Measurements from ENCODE around the gene CNTN5.

Gene CNTN5

GRCh38 chr11:100367892-100368291 is 1347.1 kb downstream of the CNTN5 start:
- no peak for DNase-seq

GRCh38 chr11:100383357-100383865 is 1362.7 kb downstream of the CNTN5 start:
- DNase-seq, result no peak

- no peak for DNase-seq
Measured at GRCh38 chr11:100396266-100396665, 1375.5 kb downstream of the CNTN5 start.

GRCh38 chr11:100397401-100397800 is 1376.7 kb downstream of the CNTN5 start:
- no peak for DNase-seq

GRCh38 chr11:100403816-100404215 is 1383.1 kb downstream of the CNTN5 start:
- DNase-seq, result no peak

GRCh38 chr11:100404907-100405306 is 1384.2 kb downstream of the CNTN5 start:
- DNase-seq, result no peak

Data from CD4-positive, alpha-beta T cell treated with Interleukin-10 for 1 hour (primary cell).